ENCODE results near the gene SRGAP2C.
"Not testable (repeated sequence)": the region's sequence is repeated elsewhere in the genome, so short reads cannot be mapped to it uniquely, and the experiment has no call there.

DNA sequence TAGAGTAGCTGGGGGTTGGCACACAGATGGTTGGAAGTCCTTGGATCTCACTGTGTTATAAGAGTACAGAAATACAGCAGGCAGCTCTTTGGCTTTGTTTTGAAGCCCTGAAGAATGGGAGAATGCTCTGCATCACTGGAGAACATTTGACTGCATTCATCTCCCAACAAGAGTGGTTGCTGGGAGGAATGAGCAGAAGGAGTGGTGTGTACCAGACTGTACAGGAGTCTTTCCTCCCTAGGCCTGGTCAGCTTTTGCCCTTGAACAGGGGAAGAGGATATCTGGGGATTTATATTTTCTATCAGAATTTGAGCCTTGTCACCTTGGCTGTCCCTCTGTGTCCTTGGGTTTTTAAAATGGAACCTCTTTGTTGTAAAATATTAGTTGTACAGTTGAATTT, 69.8 kb downstream of the SRGAP2C start:
- not testable (repeated sequence) for TF ChIP-seq EZH2 (IDR thresholded peaks at IDR 0.05); POLR2AphosphoS5 (IDR thresholded peaks at IDR 0.05; ENCODE audit: borderline replicate concordance, low read depth, low read length)
